Measurements from ENCODE around the gene EGFR.

Gene EGFR

GRCh38 chr7:55150166-55150565, 131.3 kb downstream of the EGFR start:
- no peak overlapping the region for H3K4me3 ChIP-seq (ENCODE audit: control insufficient read depth, low read depth, low read length)
- DNase-seq (ENCODE audit: low read depth): no peak
- TF ChIP-seq CTCF (conservative IDR thresholded peaks at IDR 0.05; ENCODE audit: control insufficient read depth, insufficient read depth, low read depth, low read length): no peak

GRCh38 chr7:55150709-55151451, 132.1 kb downstream of the EGFR start:
- H3K4me3 ChIP-seq (ENCODE audit: control insufficient read depth, low read depth, low read length): no peak overlapping the region
- no peak for DNase-seq (ENCODE audit: low read depth)
- TF ChIP-seq CTCF (conservative IDR thresholded peaks at IDR 0.05; ENCODE audit: control insufficient read depth, insufficient read depth, low read depth, low read length): no peak

- DNase-seq (ENCODE audit: low read depth): no peak
- H3K4me3 ChIP-seq (ENCODE audit: control insufficient read depth, low read depth, low read length): no peak overlapping the region
- TF ChIP-seq CTCF (conservative IDR thresholded peaks at IDR 0.05; ENCODE audit: control insufficient read depth, insufficient read depth, low read depth, low read length): no peak
Measured at GRCh38 chr7:55152516-55152915, 133.7 kb downstream of the EGFR start.

GRCh38 chr7:55154096-55154495, 135.3 kb downstream of the EGFR start:
- no peak overlapping the region for H3K4me3 ChIP-seq (ENCODE audit: control insufficient read depth, low read depth, low read length)
- DNase-seq (ENCODE audit: low read depth): no peak
- no peak for TF ChIP-seq CTCF (conservative IDR thresholded peaks at IDR 0.05; ENCODE audit: control insufficient read depth, insufficient read depth, low read depth, low read length)

- no peak overlapping the region for H3K4me3 ChIP-seq (ENCODE audit: control insufficient read depth, low read depth, low read length)
- DNase-seq (ENCODE audit: low read depth): no peak
- no peak for TF ChIP-seq CTCF (conservative IDR thresholded peaks at IDR 0.05; ENCODE audit: control insufficient read depth, insufficient read depth, low read depth, low read length)
Measured at GRCh38 chr7:55155351-55156117, 136.7 kb downstream of the EGFR start.

GRCh38 chr7:55156919-55157763, 138.3 kb downstream of the EGFR start:
- no peak for TF ChIP-seq CTCF (conservative IDR thresholded peaks at IDR 0.05; ENCODE audit: control insufficient read depth, insufficient read depth, low read depth, low read length)
- no peak for DNase-seq (ENCODE audit: low read depth)

More at GRCh38 chr7:55156919-55157763, 138.3 kb downstream of the EGFR start:
- H3K4me3 ChIP-seq (ENCODE audit: control insufficient read depth, low read depth, low read length): no peak overlapping the region

All from fibroblast of mammary gland (primary cell).